PC-3 (cell line): ENCODE results near the gene IGSF9B. TPM values are rescaled to one million over a fixed set of nuclear protein-coding genes. Genes with fewer than 3 reads are reported as not detected.

Source experiments
- ATAC-seq: fragments of 200-7000 bp; cut with Tn5 transposase; 2 replicates; pipeline ENCODE4 v1.9.1; 2020; ENCODE audit warnings: mild to moderate bottlenecking, moderate library complexity
- BruUV-seq: library from RNA; stranded (reverse); fragments of 400-500 nt; replicated peaks from 2 replicates; lab custom pipeline; 2021; lab: Mats Ljungman, UMichigan
- CTCF ChIA-PET: fragments of 300-600 bp; sonication (Branson Sonifier 250); formaldehyde crosslinking; loops from one replicate; lab custom pipeline; 2022; ENCODE audit warnings: antibody characterized with exemption; lab: Charles Lee
- POLR2A ChIA-PET: fragments of 300-600 bp; sonication (Branson Sonifier 250); formaldehyde crosslinking; loops from one replicate; lab custom pipeline; 2022; ENCODE audit warnings: antibody characterized with exemption; ENCODE audit not compliant: unreplicated experiment; lab: Charles Lee
- DNase-seq: peaks from one replicate; pipeline ENCODE4 v3.0.0-alpha.2; 2015
- H2AFZ ChIP-seq: fragments of 300-600 bp; sonication (generic); 2 replicates; pipeline ENCODE4 v1.6.0; 2016; ENCODE audit warnings: antibody characterized with exemption, low read length
- H3F3A ChIP-seq: fragments of 300-600 bp; sonication (generic); one replicate; pipeline ENCODE4 v1.6.0; 2017; ENCODE audit warnings: antibody characterized with exemption, low read length, control low read depth, mild to moderate bottlenecking; ENCODE audit not compliant: unreplicated experiment
- H3K27ac ChIP-seq: fragments of 300-600 bp; sonication (generic); 2 replicates; pipeline ENCODE4 v1.5.1; 2016; ENCODE audit warnings: mild to moderate bottlenecking, low read length
- H3K27me3 ChIP-seq: fragments of 300-600 bp; sonication (generic); 2 replicates; pipeline ENCODE4 v1.6.1; 2016; ENCODE audit warnings: low read length, mixed read lengths
- H3K36me3 ChIP-seq: fragments of 300-600 bp; sonication (generic); 2 replicates; pipeline ENCODE4 v1.6.1; 2016; ENCODE audit warnings: low read depth, mixed run types, low read length, mixed read lengths
- H3K4me1 ChIP-seq: fragments of 300-600 bp; sonication (generic); 2 replicates; pipeline ENCODE4 v1.5.1; 2016; ENCODE audit warnings: low read length; ENCODE audit not compliant: insufficient read depth
- H3K4me2 ChIP-seq: fragments of 300-600 bp; sonication (generic); 2 replicates; pipeline ENCODE4 v1.6.0; 2016; ENCODE audit warnings: low read length
- H3K4me3 ChIP-seq: fragments of 300-600 bp; sonication (generic); 2 replicates; pipeline ENCODE4 v1.5.1; 2016; ENCODE audit warnings: mild to moderate bottlenecking, low read length, mixed read lengths
- H3K79me2 ChIP-seq: fragments of 300-600 bp; sonication (generic); 2 replicates; pipeline ENCODE4 v1.6.1; 2017; ENCODE audit warnings: low read length, mixed read lengths
- H3K9ac ChIP-seq: fragments of 300-600 bp; sonication (generic); 2 replicates; pipeline ENCODE4 v1.6.0; 2016; ENCODE audit warnings: mild to moderate bottlenecking, low read length
- H3K9me2 ChIP-seq: fragments of 300-600 bp; sonication (generic); replicated peaks from 2 replicates; pipeline ENCODE4 v1.6.1; 2016; ENCODE audit warnings: mixed run types, low read length, mixed read lengths
- H3K9me3 ChIP-seq: fragments of 300-600 bp; sonication (generic); 2 replicates; pipeline ENCODE4 v1.6.1; 2016; ENCODE audit warnings: low read length, mixed read lengths
- H4K20me1 ChIP-seq: fragments of 300-600 bp; sonication (generic); 2 replicates; pipeline ENCODE4 v1.6.1; 2016; ENCODE audit warnings: low read length, mixed read lengths
- CTCF ChIP-seq: fragments of 300-600 bp; sonication (generic); conservative IDR thresholded peaks from 2 replicates; pipeline ENCODE4 v1.5.1; 2017; ENCODE audit warnings: antibody characterized with exemption, low read depth, mild to moderate bottlenecking, low read length
- EZH2 ChIP-seq: fragments of 300-600 bp; sonication (generic); IDR thresholded peaks from one replicate; pipeline ENCODE4 v1.6.1; 2017; ENCODE audit warnings: antibody characterized with exemption, mild to moderate bottlenecking, low read length; ENCODE audit not compliant: unreplicated experiment
- EZH2phosphoT487 ChIP-seq: fragments of 300-600 bp; sonication (generic); IDR thresholded peaks from 2 replicates; pipeline ENCODE4 v1.6.1; 2018; ENCODE audit warnings: mild to moderate bottlenecking, antibody characterized with exemption, low read length, borderline replicate concordance
- intact Hi-C: fragments of 100-400 bp; cut with micrococcal nuclease; formaldehyde crosslinking; loops from 2 replicates; pipeline ENCODE4 v1.9.0; 2023
- total RNA-seq: library from RNA; depleted of rRNA; stranded (reverse); fragments of >200 nt; gene quantifications from 2 replicates; pipeline ENCODE4 v1.2.3, GENCODE V29; 2014

The IGSF9B gene
- total RNA-seq, 1 experiment from 2014 or later = 0.58 TPM

DNA sequence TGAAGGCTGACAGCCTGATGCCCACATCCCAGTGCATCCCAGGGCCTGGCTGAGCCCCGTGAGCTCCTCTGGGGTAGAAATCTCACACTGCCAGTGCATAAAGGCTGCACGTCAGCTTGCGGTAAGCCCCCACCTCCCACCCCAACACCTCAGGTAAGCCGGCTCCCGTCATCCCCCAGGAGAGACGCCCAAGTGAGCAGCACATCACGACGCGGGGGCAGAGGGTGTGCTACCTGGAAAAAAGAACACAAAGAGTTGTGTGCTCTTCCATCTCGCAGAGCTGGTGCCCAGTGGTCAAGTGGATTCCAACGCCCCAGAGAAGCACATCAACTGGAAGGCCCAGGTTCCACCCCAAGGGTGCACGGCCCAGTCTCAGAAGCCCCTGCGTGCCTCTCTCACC, 50.0 kb downstream of the IGSF9B start:
- no peak for ATAC-seq
- ChIA-PET POLR2A (no interaction called here), CTCF (no interaction called here)
- intact Hi-C loops = no loop called here
- no peak overlapping the region for H3K4me3 ChIP-seq
- H3K27me3 ChIP-seq = no peaks in the 10 kb centered on the region
- TF ChIP-seq EZH2phosphoT487 (no peak), EZH2 (no peak), CTCF (no peak)
- no peak overlapping the region for H3K27ac ChIP-seq
- no peaks in the 10 kb centered on the region for H3F3A ChIP-seq
- H3K4me2 ChIP-seq = no peak overlapping the region
- no peaks in the 10 kb centered on the region for H3K36me3 ChIP-seq
- no TSS peak for BruUV-seq
- no peak overlapping the region for H2AFZ ChIP-seq
- no peaks in the 10 kb centered on the region for H3K9me3 ChIP-seq
- H3K9ac ChIP-seq = no peak overlapping the region
- H3K9me2 ChIP-seq = no peaks in the 10 kb centered on the region
- no peak for DNase-seq
- H4K20me1 ChIP-seq = no peaks in the 10 kb centered on the region
- H3K79me2 ChIP-seq = no peaks in the 10 kb centered on the region
- H3K4me1 ChIP-seq = no peaks in the 10 kb centered on the region

GRCh38 chr11:133906241-133906640, 50.5 kb downstream of the IGSF9B start:
- Histone ChIP-seq H4K20me1 (no peaks in the 10 kb centered on the region), H3K9ac (no peak overlapping the region), H3K4me1 (no peaks in the 10 kb centered on the region), H3K27ac (no peak overlapping the region), H3K36me3 (no peaks in the 10 kb centered on the region), H3K9me2 (no peaks in the 10 kb centered on the region), H3F3A (no peaks in the 10 kb centered on the region), H3K79me2 (no peaks in the 10 kb centered on the region), H3K27me3 (no peaks in the 10 kb centered on the region), H3K4me3 (no peak overlapping the region), H3K9me3 (no peaks in the 10 kb centered on the region), H3K4me2 (no peak overlapping the region), H2AFZ (no peak overlapping the region)
- no peak for DNase-seq
- no TSS peak for BruUV-seq
- no peak for TF ChIP-seq CTCF
- TF ChIP-seq EZH2phosphoT487 = no peak
- no peak for ATAC-seq
- intact Hi-C loops = no loop called here
- ChIA-PET CTCF (no interaction called here), POLR2A (no interaction called here)

DNA sequence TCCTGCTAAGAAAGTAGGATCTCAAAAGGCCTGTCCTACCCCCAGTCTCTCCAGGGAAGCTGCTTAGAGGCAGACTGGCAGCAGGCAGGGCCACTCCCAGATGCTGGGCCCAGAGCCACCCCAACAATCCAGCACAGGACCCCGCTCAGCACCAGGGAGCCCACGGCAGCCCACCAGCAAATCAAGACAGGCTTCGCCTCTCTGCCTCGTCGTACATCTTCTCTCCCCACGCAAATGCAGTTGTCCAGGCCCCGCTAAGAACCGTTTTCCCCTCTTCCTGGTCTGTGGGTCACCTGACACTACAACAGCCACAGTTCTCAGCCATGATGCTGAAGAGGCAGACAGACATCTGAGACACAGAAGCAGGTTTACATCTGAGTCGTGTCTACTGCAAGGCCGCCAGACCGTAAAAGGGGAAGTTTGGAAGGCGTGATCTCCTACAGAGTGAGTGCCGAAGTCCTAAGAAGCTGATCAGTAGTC, 51.1 kb downstream of the IGSF9B start:
- H3K79me2 ChIP-seq = no peaks in the 10 kb centered on the region
- no peak overlapping the region for H3K4me3 ChIP-seq
- DNase-seq (no peak), ATAC-seq (no peak)
- H2AFZ ChIP-seq = no peak overlapping the region
- ChIA-PET CTCF (no interaction called here), POLR2A (no interaction called here)
- no peaks in the 10 kb centered on the region for H3K9me3 ChIP-seq
- H3K27ac ChIP-seq = no peak overlapping the region
- no peak for TF ChIP-seq EZH2
- no peak for TF ChIP-seq EZH2phosphoT487
- no peak for TF ChIP-seq CTCF
- no peak overlapping the region for H3K4me2 ChIP-seq
- no peaks in the 10 kb centered on the region for H3F3A ChIP-seq
- intact Hi-C loops = no loop called here
- no peaks in the 10 kb centered on the region for H3K9me2 ChIP-seq
- H3K9ac ChIP-seq = no peak overlapping the region
- no peaks in the 10 kb centered on the region for H3K36me3 ChIP-seq
- no TSS peak for BruUV-seq
- no peaks in the 10 kb centered on the region for H3K4me1 ChIP-seq
- no peaks in the 10 kb centered on the region for H4K20me1 ChIP-seq
- no peaks in the 10 kb centered on the region for H3K27me3 ChIP-seq
